GM10847 (cell line): ENCODE data around the gene OPCML.

ENCODE experiments used
- POLR2A ChIP-seq: IDR thresholded peaks from 2 replicates; pipeline ENCODE4 v1.6.1; 2011; ENCODE audit not compliant: insufficient read length; ENCODE audit errors: extremely low read depth

OPCML gene

DNA sequence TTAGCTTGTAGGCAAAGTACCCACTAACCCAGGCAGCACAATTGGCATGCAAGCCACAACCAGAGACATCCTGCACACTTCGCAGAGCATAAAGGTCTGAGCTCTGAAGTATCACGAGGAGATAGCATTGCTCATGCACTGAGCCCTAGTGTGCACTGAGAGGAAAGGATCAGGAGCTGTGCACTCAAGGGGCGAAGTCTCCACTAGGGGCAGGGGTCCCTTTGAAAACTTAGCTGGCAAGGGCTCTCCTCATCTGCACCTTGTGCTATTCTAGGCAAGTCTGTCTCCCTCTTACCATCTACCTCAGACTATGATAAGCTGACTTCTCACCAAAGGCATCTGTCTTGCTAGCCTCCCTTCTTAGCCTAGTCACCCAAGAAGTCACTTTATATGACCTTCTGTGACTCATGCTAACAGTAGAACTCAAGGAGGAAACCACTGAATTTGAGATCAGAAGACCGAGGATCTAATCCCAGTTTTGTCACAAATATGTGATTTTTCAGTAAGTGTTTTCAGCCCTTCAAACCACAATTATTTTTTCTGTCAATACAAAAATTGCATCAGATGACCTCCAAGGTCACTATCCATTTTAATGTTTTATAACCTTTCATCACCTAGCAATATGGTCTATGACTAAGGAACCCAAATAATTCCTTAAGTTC, 1083.8 kb downstream of the OPCML start:
- no peak for TF ChIP-seq POLR2A

- no peak for TF ChIP-seq POLR2A
Observed at GRCh38 chr11:132447761-132448160, 1084.5 kb downstream of the OPCML start.

- no peak for TF ChIP-seq POLR2A
Observed at GRCh38 chr11:132445859-132446291, 1086.4 kb downstream of the OPCML start.

- no peak for TF ChIP-seq POLR2A
Observed at GRCh38 chr11:132444911-132445310, 1087.4 kb downstream of the OPCML start.

DNA sequence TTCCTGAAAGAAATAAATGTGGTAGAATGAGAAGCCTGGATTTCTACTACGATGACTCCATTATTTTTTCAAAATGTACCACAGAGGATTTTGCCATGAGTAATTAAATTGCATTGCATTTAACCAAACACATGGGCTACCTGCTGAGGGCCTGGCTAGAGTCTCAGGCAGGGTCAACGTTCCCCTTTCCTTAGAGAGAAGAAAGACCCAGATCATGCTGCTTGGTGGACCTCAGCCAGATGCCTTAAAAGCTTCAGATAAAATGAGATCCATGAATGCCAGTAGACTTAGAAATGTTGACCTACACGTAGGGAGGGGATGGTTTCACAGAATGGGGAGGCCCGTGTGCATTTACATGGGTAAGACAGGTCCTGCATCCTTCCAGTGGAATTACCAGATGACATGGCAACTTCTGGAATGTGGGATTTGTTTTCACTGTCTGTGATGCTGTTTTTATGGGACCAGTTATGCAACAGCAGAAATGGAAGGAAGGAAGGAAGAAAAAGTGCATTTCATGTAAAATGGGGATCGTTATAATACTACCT, 1092.5 kb downstream of the OPCML start:
- TF ChIP-seq POLR2A: no peak

DNA sequence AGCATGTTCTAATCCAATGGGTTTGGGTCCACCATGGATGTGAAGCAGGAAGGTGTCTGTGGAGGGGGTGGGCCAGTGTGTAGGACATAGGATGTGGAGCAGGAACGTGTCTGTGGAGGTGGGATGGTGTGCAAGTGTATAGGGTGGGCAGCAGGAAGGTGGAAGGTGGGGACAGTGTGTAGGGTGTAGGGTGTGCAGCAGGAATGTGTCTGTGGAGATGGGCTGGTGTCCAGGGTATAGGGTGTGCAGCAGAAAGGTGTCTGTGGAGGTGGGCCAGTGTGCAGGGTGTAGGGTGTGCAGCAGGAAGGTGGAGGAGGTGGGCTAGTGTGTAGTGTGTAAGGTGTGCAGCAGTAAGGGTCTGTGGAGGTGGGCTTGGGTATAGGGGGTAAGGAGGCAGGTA, 1093.9 kb downstream of the OPCML start:
- TF ChIP-seq POLR2A: no peak

DNA sequence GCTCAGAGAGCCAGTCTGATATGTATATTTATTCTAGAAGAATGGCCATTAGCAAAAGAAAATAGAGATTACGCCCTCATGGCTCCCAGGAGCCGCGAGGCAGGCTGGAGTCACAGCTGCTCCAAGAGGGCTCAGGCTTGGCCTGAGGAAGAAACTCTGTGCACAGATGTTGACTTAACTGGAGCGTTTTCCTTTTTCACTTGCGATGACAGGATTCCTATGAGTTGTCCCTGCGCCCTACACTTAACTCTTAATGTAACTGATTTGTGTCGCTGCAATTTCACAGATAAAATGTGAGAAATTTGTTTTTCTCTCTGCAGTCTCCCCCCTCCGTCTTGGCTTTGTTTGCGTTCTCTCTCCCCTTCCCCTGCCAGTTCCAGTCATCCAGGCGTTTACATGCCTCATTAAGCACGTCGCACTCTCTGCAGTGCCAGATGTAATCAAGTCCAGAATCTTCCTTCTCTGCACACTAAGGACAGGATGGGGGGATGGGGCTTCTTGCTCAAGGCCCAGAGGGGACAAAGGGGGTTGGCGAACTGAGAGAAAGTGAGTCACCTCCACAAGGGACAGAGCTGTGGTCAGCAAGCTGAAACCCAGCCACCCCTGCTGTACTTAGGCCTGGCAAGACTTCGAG, 1101.8 kb downstream of the OPCML start:
- TF ChIP-seq POLR2A: no peak

- TF ChIP-seq POLR2A: no peak
Observed at GRCh38 chr11:132429685-132430084, 1102.6 kb downstream of the OPCML start.

DNA sequence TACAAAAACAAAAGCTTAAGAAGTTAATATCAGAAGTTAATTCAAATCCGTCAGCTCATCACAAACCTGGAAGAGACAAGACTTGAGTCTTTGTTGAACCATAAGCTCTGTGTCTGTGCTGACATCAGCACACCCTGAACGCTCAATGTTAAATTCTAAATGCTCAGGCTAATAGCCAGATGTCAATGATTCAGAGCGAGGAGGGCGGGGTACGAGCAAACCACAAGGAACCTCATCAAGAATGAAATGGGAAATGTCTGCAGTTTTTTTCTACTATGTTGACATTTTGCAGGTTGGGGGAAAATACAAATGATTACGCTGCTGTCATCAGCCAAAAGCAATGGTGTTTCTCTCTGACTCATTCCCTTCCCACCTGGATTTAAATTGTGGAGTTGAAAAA, 1104.7 kb downstream of the OPCML start:
- no peak for TF ChIP-seq POLR2A

- no peak for TF ChIP-seq POLR2A
Observed at GRCh38 chr11:132424433-132424832, 1107.9 kb downstream of the OPCML start.

GRCh38 chr11:132423266-132423665, 1109.0 kb downstream of the OPCML start:
- no peak for TF ChIP-seq POLR2A

GRCh38 chr11:132422722-132423121, 1109.6 kb downstream of the OPCML start:
- no peak for TF ChIP-seq POLR2A

DNA sequence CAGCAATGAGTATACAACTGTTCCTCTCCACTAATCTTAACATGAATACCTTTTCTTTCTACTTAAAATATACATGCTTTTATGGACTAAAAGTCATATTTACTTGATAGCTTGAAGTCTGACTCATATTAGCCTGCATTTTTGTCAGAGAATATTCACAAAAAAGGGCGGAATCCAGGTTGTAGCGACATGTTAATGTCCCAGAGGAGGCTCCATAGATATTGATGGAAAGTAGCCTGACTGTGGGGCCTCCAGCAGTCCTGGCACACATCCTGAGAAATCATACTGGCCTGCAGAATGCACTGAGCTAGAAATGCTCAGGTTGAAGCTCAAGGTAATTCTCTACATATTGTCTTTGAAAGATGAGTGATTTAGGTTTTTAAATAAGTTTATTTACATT, 1110.7 kb downstream of the OPCML start:
- no peak for TF ChIP-seq POLR2A

GRCh38 chr11:132414451-132414850, 1117.8 kb downstream of the OPCML start:
- TF ChIP-seq POLR2A: no peak

- TF ChIP-seq POLR2A: no peak
Observed at GRCh38 chr11:132410383-132410782, 1121.9 kb downstream of the OPCML start.

GRCh38 chr11:132409573-132410355, 1122.5 kb downstream of the OPCML start:
- TF ChIP-seq POLR2A: no peak
